Measurements from ENCODE around the gene MAST4.

MAST4 gene

GRCh38 chr5:66974256-66974655 is 378.1 kb downstream of the MAST4 start:
- no peak for DNase-seq

GRCh38 chr5:66976108-66976507 is 379.9 kb downstream of the MAST4 start:
- DNase-seq = no peak

- no peak for DNase-seq
Measured at GRCh38 chr5:66979738-66980137, 383.5 kb downstream of the MAST4 start.

- no peak for DNase-seq
Measured at GRCh38 chr5:66981266-66982055, 385.3 kb downstream of the MAST4 start.

GRCh38 chr5:66982056-66982387 is 385.8 kb downstream of the MAST4 start:
- no peak for DNase-seq

- no peak for DNase-seq
Measured at GRCh38 chr5:66982470-66982869, 386.3 kb downstream of the MAST4 start.

- DNase-seq = no peak
Measured at GRCh38 chr5:66985417-66985816, 389.2 kb downstream of the MAST4 start.

GRCh38 chr5:66986009-66986408 is 389.8 kb downstream of the MAST4 start:
- no peak for DNase-seq

- DNase-seq = no peak
Measured at GRCh38 chr5:66986534-66986933, 390.3 kb downstream of the MAST4 start.

GRCh38 chr5:66987126-66987525 is 390.9 kb downstream of the MAST4 start:
- no peak for DNase-seq

GRCh38 chr5:66987540-66987939 is 391.3 kb downstream of the MAST4 start:
- no peak for DNase-seq

- no peak for DNase-seq
Measured at GRCh38 chr5:66987949-66988838, 392.0 kb downstream of the MAST4 start.

- no peak for DNase-seq
Measured at GRCh38 chr5:66989286-66989685, 393.1 kb downstream of the MAST4 start.

GRCh38 chr5:66989781-66990180 is 393.6 kb downstream of the MAST4 start:
- DNase-seq = no peak

GRCh38 chr5:66991746-66992145 is 395.6 kb downstream of the MAST4 start:
- DNase-seq = no peak

GRCh38 chr5:66992547-66992946 is 396.4 kb downstream of the MAST4 start:
- no peak for DNase-seq

- no peak for DNase-seq
Measured at GRCh38 chr5:66993448-66993847, 397.3 kb downstream of the MAST4 start.

- DNase-seq = no peak
Measured at GRCh38 chr5:66993882-66994281, 397.7 kb downstream of the MAST4 start.

GRCh38 chr5:66994790-66995189 is 398.6 kb downstream of the MAST4 start:
- DNase-seq = no peak

- DNase-seq = no peak
Measured at GRCh38 chr5:67000794-67001475, 404.7 kb downstream of the MAST4 start.

GRCh38 chr5:67002832-67003684 is 406.9 kb downstream of the MAST4 start:
- no peak for DNase-seq

- no peak for DNase-seq
Measured at GRCh38 chr5:67003685-67003934, 407.4 kb downstream of the MAST4 start.

Measured in activated CD4-positive, CD25-positive, alpha-beta regulatory T cell (primary cell).